Tracheal epithelial cell (primary cell): ENCODE data around the gene LTO1. TPM values are rescaled to one million over a fixed set of nuclear protein-coding genes. Genes with fewer than 3 reads are reported as not detected.

ENCODE experiments used
- total RNA-seq: library from RNA; depleted of rRNA; stranded (reverse); fragments of >200 nt; gene quantifications from 2 replicates; pipeline ENCODE4 v1.2.1, GENCODE V29; 2014

The LTO1 gene
- 12.6 and 16.6 TPM in 2 replicates for total RNA-seq

DNA sequence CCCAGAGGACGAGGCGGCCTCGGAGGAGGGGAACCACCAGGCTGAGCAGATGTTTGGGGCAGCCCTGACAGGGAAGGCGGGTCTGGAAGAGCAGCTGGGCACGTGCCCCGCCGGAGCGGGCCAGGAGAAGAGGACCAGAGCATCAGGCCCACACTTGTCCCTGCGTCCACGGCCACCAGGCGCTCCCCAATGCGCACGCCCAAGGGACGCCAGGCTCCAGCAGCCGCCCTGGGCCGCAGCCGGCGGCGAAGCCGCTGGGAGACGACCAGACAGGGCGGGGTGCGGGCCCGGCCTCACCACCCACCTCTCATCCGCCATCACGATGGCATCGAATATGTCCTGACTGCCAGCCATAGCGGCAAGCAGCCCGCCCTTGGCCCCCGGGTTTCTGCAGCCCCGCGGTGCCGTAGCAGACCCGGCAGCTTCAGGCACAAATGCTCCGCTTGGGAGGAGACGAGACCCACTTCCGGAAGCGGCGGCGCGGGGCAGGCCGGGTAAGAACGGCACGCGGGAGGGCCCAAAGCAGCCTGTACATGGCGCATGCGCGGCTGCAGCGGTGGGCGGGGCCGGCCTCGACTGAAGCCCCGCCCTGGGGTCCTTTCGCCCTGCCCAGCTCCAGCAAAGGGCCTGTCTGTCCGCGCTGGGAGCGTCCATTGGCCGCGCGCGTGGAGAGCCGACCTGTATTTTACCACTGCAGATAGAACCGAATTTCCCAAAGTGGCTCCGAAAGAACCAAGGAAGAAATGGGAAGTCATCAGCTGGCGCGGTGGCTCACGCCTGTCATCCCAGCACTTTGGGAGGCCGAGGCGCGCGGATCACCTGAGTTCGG is at the start of gene LTO1:
TSS of gene LTO1 (minus strand) at position 468 of the 829 bp plus-strand sequence. CDS start at position 354, 114 bp downstream.

GRCh38 chr11:69703768-69704507 is 28.8 kb upstream of the LTO1 start, which contains the start of gene FGF19:
Gene FGF19, minus strand, starts transcription at chr11:69704022. Its CDS starts 146 bp downstream, at chr11:69703876.

DNA sequence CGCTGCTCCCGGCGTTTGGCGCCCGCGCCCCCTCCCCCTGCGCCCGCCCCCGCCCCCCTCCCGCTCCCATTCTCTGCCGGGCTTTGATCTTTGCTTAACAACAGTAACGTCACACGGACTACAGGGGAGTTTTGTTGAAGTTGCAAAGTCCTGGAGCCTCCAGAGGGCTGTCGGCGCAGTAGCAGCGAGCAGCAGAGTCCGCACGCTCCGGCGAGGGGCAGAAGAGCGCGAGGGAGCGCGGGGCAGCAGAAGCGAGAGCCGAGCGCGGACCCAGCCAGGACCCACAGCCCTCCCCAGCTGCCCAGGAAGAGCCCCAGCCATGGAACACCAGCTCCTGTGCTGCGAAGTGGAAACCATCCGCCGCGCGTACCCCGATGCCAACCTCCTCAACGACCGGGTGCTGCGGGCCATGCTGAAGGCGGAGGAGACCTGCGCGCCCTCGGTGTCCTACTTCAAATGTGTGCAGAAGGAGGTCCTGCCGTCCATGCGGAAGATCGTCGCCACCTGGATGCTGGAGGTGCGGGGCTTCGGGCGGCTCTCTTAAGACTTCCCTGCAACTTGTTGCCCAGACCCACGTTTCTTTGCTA is 34.1 kb downstream of the LTO1 start, which contains the start of gene CCND1:
TSS of gene CCND1 (plus strand) at position 162 of the 587 bp plus-strand sequence. CDS start at position 320, 158 bp downstream.

Other genes with a start within 250 kb of the LTO1 start
- gene LINC01488, start 193.7 kb downstream of the LTO1 start, total RNA-seq = not detected in 2 replicates
- gene CCND1, start 34.2 kb downstream of the LTO1 start, total RNA-seq = 350 and 427 TPM in 2 replicates
- not detected in 2 replicates for gene FGF19, start 28.7 kb upstream of the LTO1 start, total RNA-seq
- not detected in 2 replicates for gene FGF4, start 100.0 kb upstream of the LTO1 start, total RNA-seq
- gene FGF3, start 144.1 kb upstream of the LTO1 start, total RNA-seq = not detected in 2 replicates